Ascending aorta (tissue), 2 donors: ENCODE data around the gene HIPK3. TPM values are rescaled to one million over a fixed set of nuclear protein-coding genes. Genes with fewer than 3 reads are reported as not detected.

Experiments used
- DNase-seq, 2 donors: peaks; one replicate each; pipeline ENCODE4 v3.0.0-alpha.2; 2019; ENCODE audit warnings: low spot score in 2 of 2
- H3K27ac ChIP-seq, 2 donors: fragments of 200-600 bp; sonication (generic); one replicate each; pipeline ENCODE4 v1.5.1; 2016 to 2017; ENCODE audit warnings: mild to moderate bottlenecking in 1 of 2
- H3K27me3 ChIP-seq: fragments of 200-600 bp; sonication (generic); one replicate; pipeline ENCODE4 v1.5.1; 2017
- H3K36me3 ChIP-seq, 2 donors: fragments of 200-600 bp; sonication (generic); one replicate each; pipeline ENCODE4 v1.5.1; 2016
- H3K4me1 ChIP-seq, 2 donors: fragments of 200-600 bp; sonication (generic); one replicate each; pipeline ENCODE4 v1.5.1; 2016 to 2017; ENCODE audit warnings: mild to moderate bottlenecking in 1 of 2
- H3K4me3 ChIP-seq, 2 donors: fragments of 200-600 bp; sonication (generic); one replicate each; pipeline ENCODE4 v1.5.1; 2016 to 2017; ENCODE audit warnings: mild to moderate bottlenecking in 1 of 2
- H3K9me3 ChIP-seq, 2 donors: fragments of 200-600 bp; sonication (generic); one replicate each; pipeline ENCODE4 v1.5.1; 2016
- intact Hi-C: fragments of 100-400 bp; cut with DNase I; formaldehyde crosslinking; loops from one replicate; pipeline ENCODE4 v1.15.1; 2023
- total RNA-seq: library from RNA; depleted of rRNA; stranded (reverse); fragments of >200 nt; gene quantifications from one replicate; pipeline ENCODE4 v1.1.0, GENCODE V29; 2016
- TF ChIP-seq, protein P1 (sequence below), 3 experiments: fragments of 200-600 bp in 2 of 3; fragments of 450-650 bp in 1 of 3; sonication (generic) in 2 of 3; IDR thresholded peaks; one replicate each; pipeline ENCODE4 v1.5.1; 2016 to 2019; ENCODE audit warnings: antibody characterized with exemption in 3 of 3, mild to moderate bottlenecking in 1 of 3, moderate library complexity in 1 of 3

The HIPK3 gene
- total RNA-seq, result 302 TPM

DNA sequence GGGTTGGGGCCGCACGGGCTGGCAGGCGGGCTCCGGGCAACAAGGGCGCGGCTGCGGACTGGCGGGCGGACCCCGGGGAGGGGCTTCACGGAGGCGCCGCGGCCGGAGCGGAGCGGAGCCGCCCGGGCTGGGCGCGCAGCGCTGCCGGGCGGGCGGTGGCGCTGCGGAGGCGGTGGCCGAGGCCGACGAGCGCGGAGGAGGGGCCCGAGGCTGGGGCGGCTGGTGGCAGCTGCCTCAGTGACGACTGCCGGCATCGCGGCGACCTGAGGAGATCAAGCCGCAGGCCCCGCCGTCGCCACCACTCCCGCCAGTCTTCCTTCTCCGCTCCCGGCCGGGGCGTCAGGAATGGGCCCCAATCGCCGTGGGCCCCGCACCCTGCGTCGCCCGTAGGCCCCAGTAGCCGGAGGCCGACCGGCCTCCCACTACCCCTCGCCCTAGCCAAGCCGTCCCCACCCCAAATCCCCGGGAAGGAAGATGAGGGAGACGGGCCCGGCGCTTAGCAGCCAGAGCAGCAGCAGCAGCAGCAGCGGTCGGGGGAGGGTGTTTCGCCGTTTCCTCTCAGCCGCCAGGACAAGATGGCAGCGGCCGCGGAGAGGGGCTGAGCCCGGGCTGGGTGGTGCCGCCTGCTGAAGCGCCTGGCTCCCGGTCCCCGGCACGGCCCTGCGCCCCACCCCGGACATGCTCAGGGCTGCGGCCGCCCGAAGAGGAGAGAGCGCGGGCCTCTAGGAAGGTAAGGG lies at the start of gene HIPK3:
HIPK3 (plus strand) TSS at position 222 of the 737 bp plus-strand sequence.
- H3K4me3 ChIP-seq, result peak within 1 kb of the TSS; percentile 91 to 94
- H3K4me1 ChIP-seq, result peaks cover 0 to 20% of the 10 kb centered on the region in 2 donors
- H3K36me3 ChIP-seq, result no peaks in the 10 kb centered on the region
- no peaks in the 10 kb centered on the region for H3K9me3 ChIP-seq
- no peaks in the 10 kb centered on the region for H3K27me3 ChIP-seq
- H3K27ac ChIP-seq, result peak within 1 kb of the TSS; percentile 100
- intact Hi-C loops, result loop anchor here (2.0 to 10.0 kb wide), 7 partner anchors 70 to 1657 kb away; partner anchors contain the start of genes APIP, CAPRIN1, CD59 and CSTF3
- TF ChIP-seq, protein P1, sequence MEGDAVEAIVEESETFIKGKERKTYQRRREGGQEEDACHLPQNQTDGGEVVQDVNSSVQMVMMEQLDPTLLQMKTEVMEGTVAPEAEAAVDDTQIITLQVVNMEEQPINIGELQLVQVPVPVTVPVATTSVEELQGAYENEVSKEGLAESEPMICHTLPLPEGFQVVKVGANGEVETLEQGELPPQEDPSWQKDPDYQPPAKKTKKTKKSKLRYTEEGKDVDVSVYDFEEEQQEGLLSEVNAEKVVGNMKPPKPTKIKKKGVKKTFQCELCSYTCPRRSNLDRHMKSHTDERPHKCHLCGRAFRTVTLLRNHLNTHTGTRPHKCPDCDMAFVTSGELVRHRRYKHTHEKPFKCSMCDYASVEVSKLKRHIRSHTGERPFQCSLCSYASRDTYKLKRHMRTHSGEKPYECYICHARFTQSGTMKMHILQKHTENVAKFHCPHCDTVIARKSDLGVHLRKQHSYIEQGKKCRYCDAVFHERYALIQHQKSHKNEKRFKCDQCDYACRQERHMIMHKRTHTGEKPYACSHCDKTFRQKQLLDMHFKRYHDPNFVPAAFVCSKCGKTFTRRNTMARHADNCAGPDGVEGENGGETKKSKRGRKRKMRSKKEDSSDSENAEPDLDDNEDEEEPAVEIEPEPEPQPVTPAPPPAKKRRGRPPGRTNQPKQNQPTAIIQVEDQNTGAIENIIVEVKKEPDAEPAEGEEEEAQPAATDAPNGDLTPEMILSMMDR (IDR thresholded peaks at IDR 0.05), result peak in 1 of 3 experiments; percentile 32
- DNase-seq, result peak; percentile 24 to 92

GRCh38 chr11:33207408-33207985 lies 49.7 kb upstream of the HIPK3 start:
- Histone ChIP-seq H3K27ac (no peak overlapping the region), H3K4me1 (no peaks in the 10 kb centered on the region), H3K36me3 (no peaks in the 10 kb centered on the region), H3K9me3 (no peaks in the 10 kb centered on the region), H3K4me3 (no peak overlapping the region), H3K27me3 (no peaks in the 10 kb centered on the region)
- TF ChIP-seq, protein P1 (IDR thresholded peaks at IDR 0.05), result no peak
- no peak for DNase-seq
- intact Hi-C loops, result no loop called here

DNA sequence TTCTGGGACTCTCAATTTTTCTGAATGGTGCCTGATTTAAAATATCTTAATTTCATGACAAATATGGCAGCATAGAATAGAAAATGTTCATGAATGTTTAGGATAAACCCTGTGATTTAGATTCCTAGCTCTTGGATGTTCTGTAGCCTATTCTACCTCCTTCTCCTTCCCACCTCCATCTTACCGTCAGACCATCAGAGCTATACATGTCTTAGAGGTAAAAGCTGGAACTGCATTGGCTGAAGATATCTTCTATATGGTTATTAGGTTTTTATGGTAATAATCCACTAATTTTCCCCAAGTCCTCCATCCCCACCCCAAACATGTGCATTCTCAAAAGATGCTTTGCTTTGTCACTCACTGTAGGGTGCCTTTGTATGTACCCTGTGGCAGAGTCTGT lies 49.0 kb upstream of the HIPK3 start:
- TF ChIP-seq, protein P1 (IDR thresholded peaks at IDR 0.05), result no peak
- intact Hi-C loops, result no loop called here
- Histone ChIP-seq H3K4me3 (no peak overlapping the region), H3K27ac (no peak overlapping the region), H3K9me3 (no peaks in the 10 kb centered on the region), H3K27me3 (no peaks in the 10 kb centered on the region), H3K36me3 (no peaks in the 10 kb centered on the region), H3K4me1 (no peaks in the 10 kb centered on the region)
- DNase-seq, result no peak

DNA sequence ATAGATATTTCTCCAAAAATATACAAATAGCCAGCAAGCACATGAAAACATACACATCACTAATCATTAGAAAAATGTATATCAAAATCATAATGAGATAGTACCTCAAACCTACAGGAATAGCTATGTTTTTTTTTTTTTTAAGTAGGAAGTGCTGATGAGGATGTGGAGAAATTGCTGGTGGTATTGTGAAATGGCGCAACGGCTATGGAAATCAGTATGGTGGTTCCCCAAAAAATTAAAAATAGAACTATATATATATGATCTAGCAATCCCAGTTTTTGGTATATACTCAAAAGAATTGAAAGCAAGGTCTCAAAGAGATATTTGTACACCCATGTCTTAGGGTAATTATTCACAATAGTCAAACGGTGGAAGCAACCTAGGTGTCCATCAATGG lies 46.0 kb upstream of the HIPK3 start:
- DNase-seq, result no peak
- Histone ChIP-seq H3K4me1 (no peaks in the 10 kb centered on the region), H3K27me3 (no peaks in the 10 kb centered on the region), H3K4me3 (no peak overlapping the region), H3K9me3 (no peaks in the 10 kb centered on the region), H3K27ac (no peak overlapping the region), H3K36me3 (no peaks in the 10 kb centered on the region)
- TF ChIP-seq, protein P1 (IDR thresholded peaks at IDR 0.05), result no peak
- intact Hi-C loops, result no loop called here

GRCh38 chr11:33211580-33211979 lies 45.6 kb upstream of the HIPK3 start:
- H3K27ac ChIP-seq, result no peak overlapping the region
- intact Hi-C loops, result no loop called here
- no peaks in the 10 kb centered on the region for H3K9me3 ChIP-seq
- no peak overlapping the region for H3K4me3 ChIP-seq
- no peaks in the 10 kb centered on the region for H3K27me3 ChIP-seq
- no peak for DNase-seq
- H3K36me3 ChIP-seq, result no peaks in the 10 kb centered on the region
- no peaks in the 10 kb centered on the region for H3K4me1 ChIP-seq
- TF ChIP-seq, protein P1 (IDR thresholded peaks at IDR 0.05), result no peak
